H9 (cell line): Measurements from ENCODE around the gene IL12A. TPM values are rescaled to one million over a fixed set of nuclear protein-coding genes. Genes with fewer than 3 reads are reported as not detected.

Source experiments
- DNase-seq: peaks from one replicate; pipeline ENCODE4 v3.0.0-alpha.2; 2017
- H2AFZ ChIP-seq: one replicate; pipeline ENCODE4 v1.6.1; 2013; ENCODE audit warnings: mild to moderate bottlenecking, low read length, control low read depth, moderate library complexity
- H2AK5ac ChIP-seq: 2 replicates; pipeline ENCODE4 v1.6.1; 2013; ENCODE audit warnings: low read length, control low read depth, mixed read lengths; ENCODE audit not compliant: insufficient read length
- H2BK120ac ChIP-seq: one replicate; pipeline ENCODE4 v1.6.1; 2013; ENCODE audit warnings: low read depth, mild to moderate bottlenecking, low read length, control low read depth, inconsistent platforms; ENCODE audit not compliant: poor library complexity, severe bottlenecking
- H2BK12ac ChIP-seq: 2 replicates; pipeline ENCODE4 v1.6.1; 2013; ENCODE audit warnings: low read length, control low read depth, mixed read lengths, low read depth; ENCODE audit not compliant: insufficient read length
- H2BK15ac ChIP-seq: 2 replicates; pipeline ENCODE4 v1.6.1; 2013; ENCODE audit warnings: low read depth, low read length, control low read depth
- H2BK20ac ChIP-seq: one replicate; pipeline ENCODE4 v1.6.1; 2013; ENCODE audit warnings: low read depth, mild to moderate bottlenecking, low read length, control low read depth, inconsistent platforms; ENCODE audit not compliant: poor library complexity, severe bottlenecking
- H2BK5ac ChIP-seq: 2 replicates; pipeline ENCODE4 v1.6.1; 2013; ENCODE audit warnings: low read length, control low read depth, mixed read lengths; ENCODE audit not compliant: insufficient read length
- H3K14ac ChIP-seq: 2 replicates; pipeline ENCODE4 v1.6.1; 2013; ENCODE audit warnings: low read length, control low read depth; ENCODE audit not compliant: insufficient read depth
- H3K18ac ChIP-seq: 2 replicates; pipeline ENCODE4 v1.6.1; 2013; ENCODE audit warnings: low read depth, mild to moderate bottlenecking, mixed read lengths, low read length, control low read depth; ENCODE audit not compliant: insufficient read length
- H3K23ac ChIP-seq: 2 replicates; pipeline ENCODE4 v1.6.1; 2013; ENCODE audit warnings: low read length, control low read depth, mixed read lengths, low read depth; ENCODE audit not compliant: insufficient read length
- H3K23me2 ChIP-seq: 2 replicates; pipeline ENCODE4 v1.6.1; 2013; ENCODE audit warnings: low read depth, mild to moderate bottlenecking, mixed read lengths, low read length, control low read depth; ENCODE audit not compliant: insufficient read length, poor library complexity, severe bottlenecking
- H3K27ac ChIP-seq: 2 replicates; pipeline ENCODE4 v1.5.1; 2013; ENCODE audit warnings: low read length, control low read depth, mixed read lengths, low read depth; ENCODE audit not compliant: insufficient read length
- H3K27me3 ChIP-seq: 2 replicates; pipeline ENCODE4 v1.6.1; 2013; ENCODE audit warnings: low read length, control low read depth, inconsistent platforms; ENCODE audit not compliant: insufficient read depth
- H3K4ac ChIP-seq: 2 replicates; pipeline ENCODE4 v1.6.1; 2013; ENCODE audit warnings: low read depth, mild to moderate bottlenecking, control low read depth, inconsistent platforms, low read length, moderate library complexity
- H3K4me1 ChIP-seq: 2 replicates; pipeline ENCODE4 v1.6.1; 2013; ENCODE audit warnings: low read length, control low read depth, inconsistent platforms; ENCODE audit not compliant: insufficient read depth
- H3K4me2 ChIP-seq: 2 replicates; pipeline ENCODE4 v1.6.1; 2013; ENCODE audit warnings: low read length, control low read depth, mixed read lengths; ENCODE audit not compliant: insufficient read length, insufficient read depth
- H3K56ac ChIP-seq: 2 replicates; pipeline ENCODE4 v1.6.1; 2013; ENCODE audit warnings: low read depth, mild to moderate bottlenecking, mixed read lengths, low read length, control low read depth; ENCODE audit not compliant: insufficient read length
- H3K79me1 ChIP-seq: 2 replicates; pipeline ENCODE4 v1.6.1; 2013; ENCODE audit warnings: low read depth, mild to moderate bottlenecking, moderate library complexity, low read length, control low read depth, inconsistent platforms; ENCODE audit not compliant: insufficient read depth, poor library complexity, severe bottlenecking
- H3K79me2 ChIP-seq: 2 replicates; pipeline ENCODE4 v1.6.1; 2013; ENCODE audit warnings: low read length, control low read depth, inconsistent platforms; ENCODE audit not compliant: insufficient read depth
- H3K9ac ChIP-seq: 2 replicates; pipeline ENCODE4 v1.6.1; 2013; ENCODE audit warnings: low read length, control low read depth, mixed read lengths; ENCODE audit not compliant: insufficient read length; ENCODE audit errors: extremely low read depth
- H3K9me3 ChIP-seq: one replicate; pipeline ENCODE4 v1.6.1; 2013; ENCODE audit warnings: low read depth, low read length, inconsistent platforms; ENCODE audit not compliant: control insufficient read depth
- H3T11ph ChIP-seq: one replicate; pipeline ENCODE4 v1.6.1; 2013; ENCODE audit warnings: mild to moderate bottlenecking, low read length, control low read depth, inconsistent platforms
- H4K20me1 ChIP-seq: one replicate; pipeline ENCODE4 v1.6.1; 2013; ENCODE audit not compliant: control insufficient read depth, insufficient read length, insufficient read depth
- H4K5ac ChIP-seq: 2 replicates; pipeline ENCODE4 v1.6.1; 2013; ENCODE audit warnings: low read depth, mild to moderate bottlenecking, mixed read lengths, low read length, control low read depth; ENCODE audit not compliant: insufficient read length
- H4K8ac ChIP-seq: replicated peaks from 2 replicates; pipeline ENCODE4 v1.6.1; 2013; ENCODE audit warnings: low read length, control low read depth, mixed read lengths, low read depth; ENCODE audit not compliant: insufficient read length
- H4K91ac ChIP-seq: 2 replicates; pipeline ENCODE4 v1.6.1; 2013; ENCODE audit warnings: low read depth, mild to moderate bottlenecking, moderate library complexity, mixed read lengths, low read length, control low read depth; ENCODE audit not compliant: insufficient read length
- H3K27ac Mint-ChIP-seq, 3 experiments: 2 replicates in 2 of 3; 3 replicates in 1 of 3; pipeline ENCODE4 v1.8.0; 2020 to 2021; ENCODE audit warnings: mixed read lengths in 3 of 3, mild to moderate bottlenecking in 1 of 3, moderate library complexity in 1 of 3
- H3K27me3 Mint-ChIP-seq: 2 replicates; pipeline ENCODE4 v1.8.0; 2021; ENCODE audit warnings: low read depth, mild to moderate bottlenecking, moderate library complexity, mixed read lengths
- H3K36me3 Mint-ChIP-seq, 3 experiments: 2 replicates in 2 of 3; 3 replicates in 1 of 3; pipeline ENCODE4 v1.8.0; 2020 to 2021; ENCODE audit warnings: low read depth in 3 of 3, mixed read lengths in 3 of 3; ENCODE audit not compliant: insufficient read depth in 1 of 3
- H3K4me1 Mint-ChIP-seq, 2 experiments: 2 replicates each; pipeline ENCODE4 v1.8.0; 2020; ENCODE audit warnings: mixed read lengths in 2 of 2
- H3K4me3 Mint-ChIP-seq, 2 experiments: 2 replicates in 1 of 2; 3 replicates in 1 of 2; pipeline ENCODE4 v1.8.0; 2020 to 2021; ENCODE audit warnings: mild to moderate bottlenecking in 2 of 2, mixed read lengths in 2 of 2, moderate library complexity in 1 of 2
- H3K9me3 Mint-ChIP-seq, 2 experiments: 2 replicates in 1 of 2; 3 replicates in 1 of 2; pipeline ENCODE4 v1.8.0; 2020; ENCODE audit warnings: mild to moderate bottlenecking in 2 of 2, mixed read lengths in 2 of 2, moderate library complexity in 1 of 2
- CTCF ChIP-seq: fragments of 200-600 bp; sonication (generic); conservative IDR thresholded peaks from 3 replicates; pipeline ENCODE4 v1.8.0; 2021; ENCODE audit warnings: antibody characterized with exemption, mild to moderate bottlenecking
- total RNA-seq: library from RNA; stranded (reverse); gene quantifications from 2 replicates; pipeline ENCODE4 v1.2.1, GENCODE V29; 2021

IL12A gene
- total RNA-seq, 1 experiment from 2014 or later, result 0.50 TPM

GRCh38 chr3:159996018-159996417 lies 7.4 kb downstream of the IL12A start:
- Histone ChIP-seq H4K20me1 (no peaks in the 10 kb centered on the region), H2BK5ac (no peak overlapping the region), H3K27me3 (no peaks in the 10 kb centered on the region), H3K27ac (no peak overlapping the region), H2BK15ac (no peak overlapping the region), H2AFZ (no peak overlapping the region), H2AK5ac (no peak overlapping the region), H3K79me1 (no peaks in the 10 kb centered on the region), H3K4me2 (no peak overlapping the region), H3K79me2 (no peaks in the 10 kb centered on the region), H3K18ac (no peak overlapping the region), H4K5ac (no peak overlapping the region), H3T11ph (no peak overlapping the region), H3K9ac (no peak overlapping the region), H3K9me3 (no peaks in the 10 kb centered on the region), H3K4ac (no peak overlapping the region), H4K8ac (no peak overlapping the region), H3K56ac (no peak overlapping the region), H3K4me1 (peaks cover 6% of the 10 kb centered on the region; the same call in 1 of the 2 replicates), H3K14ac (no peak overlapping the region), H2BK12ac (no peak overlapping the region), H3K23me2 (no peaks in the 10 kb centered on the region), H2BK20ac (no peak overlapping the region), H4K91ac (no peak overlapping the region), H3K23ac (no peak overlapping the region), H2BK120ac (no peak overlapping the region)
- H3K27ac Mint-ChIP-seq, result no peak overlapping the region
- H3K4me3 Mint-ChIP-seq, result no peak overlapping the region
- no peak for DNase-seq
- peaks cover 9% of the 10 kb centered on the region in 2 experiments; a peak in 3 of 5 replicates for H3K9me3 Mint-ChIP-seq
- H3K4me1 Mint-ChIP-seq, result peaks cover 16 to 29% of the 10 kb centered on the region in 2 experiments
- H3K27me3 Mint-ChIP-seq, result peaks cover 3% of the 10 kb centered on the region; the same call in 1 of the 2 replicates
- TF ChIP-seq CTCF, result no peak
- peaks cover 10 to 14% (median 13%) of the 10 kb centered on the region in 3 experiments for H3K36me3 Mint-ChIP-seq
